ENCODE data around the gene TCTN1. TPM values are rescaled to one million over a fixed set of nuclear protein-coding genes. Genes with fewer than 3 reads are reported as not detected.
"Not testable (repeated sequence)": the region's sequence is repeated elsewhere in the genome, so short reads cannot be mapped to it uniquely, and the experiment has no call there.

The TCTN1 gene
- total and polyA plus RNA-seq, 9 of the 15 experiments (the other 6 are each of a cell fraction or from before 2014, with no cell fraction given): 0.32 to 12.5 (median 4.0) TPM

- 41% methylated on average over 14 of the region's 14 CpGs for WGBS (ENCODE audit: insufficient coverage, low coverage, missing lambda C conversion rate)
- H3K4me3 ChIP-seq; H3K27ac ChIP-seq (ENCODE audit: extremely low read depth, low read depth, low read length); H3K9me1 ChIP-seq (ENCODE audit: control insufficient read depth, insufficient read depth, low read length); H4K20me1 ChIP-seq (replicated peaks; ENCODE audit: control insufficient read depth, insufficient read depth, low read length); BruUV-seq (replicated peaks); H3K9me3 ChIP-seq (replicated peaks; ENCODE audit: control insufficient read depth, insufficient read depth, low read depth, low read length); H3K9ac ChIP-seq (ENCODE audit: insufficient read depth in 1 of 2, low read depth in 2 of 2, low read length in 2 of 2); H3K36me3 ChIP-seq (ENCODE audit: control insufficient read depth, insufficient read depth, low read length); H3K79me2 ChIP-seq (ENCODE audit: control insufficient read depth, insufficient read depth, low read length); H3K27me3 ChIP-seq (ENCODE audit: control insufficient read depth in 2 of 2, insufficient read depth in 2 of 2, low read length in 2 of 2); H3K4me2 ChIP-seq (ENCODE audit: insufficient read depth, low read length); H3K4me1 ChIP-seq (replicated peaks in 1 of 2; ENCODE audit: control insufficient read depth in 2 of 2, insufficient read depth in 2 of 2, low read length in 2 of 2); TF ChIP-seq NR2C1 (tag; IDR thresholded peaks at IDR 0.05): not testable (repeated sequence)
- in situ Hi-C loops (cut with MboI) (loop anchor here (5.0 kb wide), 2 partner anchors 90 to 155 kb away; no protein-coding TSS in a partner anchor), intact Hi-C loops (cut with micrococcal nuclease) (loop anchor here (1.0 to 5.0 kb wide), 6 partner anchors 97 to 502 kb away; partner anchors contain the start of gene ARPC3)
- DNase-seq (ENCODE audit: extremely low read depth in 1 of 4, low spot score in 3 of 4) (peak; percentile 48 to 76 (median 60)), FAIRE-seq (peak; percentile 92), ATAC-seq (peak; percentile 85)
- H2AFZ ChIP-seq (ENCODE audit: low read depth, low read length): peak overlapping the region; percentile 42; the same call in 1 of the 2 replicates
- POLR2A ChIA-PET: interaction anchor here (1.1 kb wide), 1 partner anchor 134 kb away, joined by 4 read pairs; the partner anchor contains the start of genes FAM216A and GPN3
- CTCF ChIA-PET (ENCODE audit: low intra/inter-chr PET ratio): interaction anchor here (0.7 to 3.6 kb wide), 7 partner anchors 50 to 796 kb away, joined by 4 to 30 read pairs (median 4); partner anchors contain the start of genes ARPC3, FAM216A and GPN3
- peak in 1 of 2 experiments; percentile 40; a peak in 1 of 4 replicates for TF ChIP-seq RCOR1 (IDR thresholded peaks at IDR 0.05; ENCODE audit: borderline replicate concordance in 1 of 2, low read depth in 2 of 2, low read length in 2 of 2)
- TF ChIP-seq CEBPB (tag; IDR thresholded peaks at IDR 0.05): peak; percentile 75
- TF ChIP-seq, protein P1, sequence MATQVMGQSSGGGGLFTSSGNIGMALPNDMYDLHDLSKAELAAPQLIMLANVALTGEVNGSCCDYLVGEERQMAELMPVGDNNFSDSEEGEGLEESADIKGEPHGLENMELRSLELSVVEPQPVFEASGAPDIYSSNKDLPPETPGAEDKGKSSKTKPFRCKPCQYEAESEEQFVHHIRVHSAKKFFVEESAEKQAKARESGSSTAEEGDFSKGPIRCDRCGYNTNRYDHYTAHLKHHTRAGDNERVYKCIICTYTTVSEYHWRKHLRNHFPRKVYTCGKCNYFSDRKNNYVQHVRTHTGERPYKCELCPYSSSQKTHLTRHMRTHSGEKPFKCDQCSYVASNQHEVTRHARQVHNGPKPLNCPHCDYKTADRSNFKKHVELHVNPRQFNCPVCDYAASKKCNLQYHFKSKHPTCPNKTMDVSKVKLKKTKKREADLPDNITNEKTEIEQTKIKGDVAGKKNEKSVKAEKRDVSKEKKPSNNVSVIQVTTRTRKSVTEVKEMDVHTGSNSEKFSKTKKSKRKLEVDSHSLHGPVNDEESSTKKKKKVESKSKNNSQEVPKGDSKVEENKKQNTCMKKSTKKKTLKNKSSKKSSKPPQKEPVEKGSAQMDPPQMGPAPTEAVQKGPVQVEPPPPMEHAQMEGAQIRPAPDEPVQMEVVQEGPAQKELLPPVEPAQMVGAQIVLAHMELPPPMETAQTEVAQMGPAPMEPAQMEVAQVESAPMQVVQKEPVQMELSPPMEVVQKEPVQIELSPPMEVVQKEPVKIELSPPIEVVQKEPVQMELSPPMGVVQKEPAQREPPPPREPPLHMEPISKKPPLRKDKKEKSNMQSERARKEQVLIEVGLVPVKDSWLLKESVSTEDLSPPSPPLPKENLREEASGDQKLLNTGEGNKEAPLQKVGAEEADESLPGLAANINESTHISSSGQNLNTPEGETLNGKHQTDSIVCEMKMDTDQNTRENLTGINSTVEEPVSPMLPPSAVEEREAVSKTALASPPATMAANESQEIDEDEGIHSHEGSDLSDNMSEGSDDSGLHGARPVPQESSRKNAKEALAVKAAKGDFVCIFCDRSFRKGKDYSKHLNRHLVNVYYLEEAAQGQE (IDR thresholded peaks at IDR 0.05; ENCODE audit: borderline replicate concordance): peak; percentile 75
- TF ChIP-seq, protein P1 (CRISPR knock-in tag; IDR thresholded peaks at IDR 0.05; ENCODE audit: low read depth): not testable (repeated sequence)
- peak; percentile 45; the same call in 1 of the 2 replicates for TF ChIP-seq STAG1 (CRISPR knock-in tag; IDR thresholded peaks at IDR 0.05; ENCODE audit: borderline replicate concordance)
- TF ChIP-seq ARID2 (IDR thresholded peaks at IDR 0.05): 0 out of 2 replicates have a peak, but pooled peaks have one; percentile 22
- peak; percentile 37 to 46; a peak in 1 of 4 replicates for TF ChIP-seq MAZ (CRISPR knock-in tag; conservative IDR thresholded peaks at IDR 0.05 in 1 of 2, IDR thresholded peaks at IDR 0.05 in 1 of 2)
- TF ChIP-seq BCOR (IDR thresholded peaks at IDR 0.05): peak; percentile 60
- TF ChIP-seq NR2C1 (IDR thresholded peaks at IDR 0.05): 0 out of 2 replicates have a peak, but pooled peaks have one; percentile 25
- peak; percentile 93 for TF ChIP-seq ZNF24 (IDR thresholded peaks at IDR 0.05)
- TF ChIP-seq ARNT (IDR thresholded peaks at IDR 0.05): peak in 1 of 2 experiments; percentile 46; a peak in 1 of 4 replicates
Measured at GRCh38 chr12:110602085-110602814, 11.7 kb upstream of the TCTN1 start.
